OCI-LY7 (cell line): ENCODE data around the gene PPP2R1B. TPM values are rescaled to one million over a fixed set of nuclear protein-coding genes. Genes with fewer than 3 reads are reported as not detected.

ENCODE experiments used
- BruUV-seq: library from RNA; stranded (reverse); fragments of 400-500 nt; replicated peaks from 2 replicates; lab custom pipeline; 2021; lab: Mats Ljungman, UMichigan
- CTCF ChIA-PET: fragments of 300-600 bp; sonication (Branson Sonifier 250); formaldehyde crosslinking; loops from one replicate; lab custom pipeline; 2022; ENCODE audit warnings: antibody characterized with exemption; ENCODE audit not compliant: unreplicated experiment; lab: Charles Lee
- POLR2A ChIA-PET: fragments of 300-600 bp; sonication (Branson Sonifier 250); formaldehyde crosslinking; loops from one replicate; lab custom pipeline; 2022; ENCODE audit warnings: antibody characterized with exemption; lab: Charles Lee
- DNase-seq: peaks from one replicate; pipeline ENCODE4 v3.0.0-alpha.2; 2015; ENCODE audit warnings: low spot score
- H2AFZ ChIP-seq: fragments of 200-600 bp; sonication (generic), shearing (Covaris generic); 2 replicates; pipeline ENCODE4 v1.6.1; 2014; ENCODE audit warnings: mild to moderate bottlenecking, antibody characterized with exemption, low read length, moderate library complexity
- H3K27ac ChIP-seq: fragments of 200-600 bp; sonication (generic); 2 replicates; pipeline ENCODE4 v1.5.1; 2014; ENCODE audit warnings: mixed run types, low read depth, mild to moderate bottlenecking, moderate library complexity, low read length, inconsistent platforms; ENCODE audit not compliant: poor library complexity, severe bottlenecking
- H3K36me3 ChIP-seq: fragments of 200-600 bp; sonication (generic); 2 replicates; pipeline ENCODE4 v1.6.1; 2014; ENCODE audit warnings: mild to moderate bottlenecking, antibody characterized with exemption, low read length, moderate library complexity, mixed read lengths; ENCODE audit not compliant: insufficient read depth
- H3K4me1 ChIP-seq: fragments of 200-600 bp; sonication (generic); 2 replicates; pipeline ENCODE4 v1.5.1; 2014; ENCODE audit warnings: mild to moderate bottlenecking, low read length; ENCODE audit not compliant: insufficient read depth, poor library complexity, severe bottlenecking
- H3K4me2 ChIP-seq: fragments of 200-600 bp; sonication (generic); 2 replicates; pipeline ENCODE4 v1.6.1; 2014; ENCODE audit warnings: mild to moderate bottlenecking, low read length
- H3K4me3 ChIP-seq: fragments of 200-600 bp; sonication (generic); 2 replicates; pipeline ENCODE4 v1.5.1; 2014; ENCODE audit warnings: mild to moderate bottlenecking, low read depth, low read length; ENCODE audit not compliant: poor library complexity, severe bottlenecking
- H3K79me2 ChIP-seq: fragments of 200-600 bp; sonication (generic); 2 replicates; pipeline ENCODE4 v1.6.1; 2016; ENCODE audit warnings: low read depth, mild to moderate bottlenecking, low read length, moderate library complexity, mixed read lengths; ENCODE audit not compliant: insufficient read depth
- H3K9me2 ChIP-seq: fragments of 200-600 bp; sonication (generic); 2 replicates; pipeline ENCODE4 v1.6.1; 2016; ENCODE audit warnings: mild to moderate bottlenecking, low read length, mixed read lengths; ENCODE audit not compliant: insufficient read depth
- H3K9me3 ChIP-seq: fragments of 200-600 bp; sonication (generic); 2 replicates; pipeline ENCODE4 v1.6.1; 2014; ENCODE audit warnings: mild to moderate bottlenecking, mixed run types, low read length, mixed read lengths
- H4K20me1 ChIP-seq: fragments of 200-600 bp; sonication (generic); 2 replicates; pipeline ENCODE4 v1.6.1; 2014; ENCODE audit warnings: mild to moderate bottlenecking, antibody characterized with exemption, low read length, moderate library complexity, mixed read lengths; ENCODE audit not compliant: insufficient read depth
- CTCF ChIP-seq: fragments of 200-600 bp; sonication (generic); conservative IDR thresholded peaks from 2 replicates; pipeline ENCODE4 v1.5.1; 2014; ENCODE audit warnings: mild to moderate bottlenecking, antibody characterized with exemption, low read length, moderate library complexity, mixed read lengths
- EZH2phosphoT487 ChIP-seq: fragments of 200-600 bp; sonication (generic); IDR thresholded peaks from 2 replicates; pipeline ENCODE4 v1.6.1; 2018; ENCODE audit warnings: low read depth, borderline replicate concordance, mild to moderate bottlenecking, mixed run types, antibody characterized with exemption, low read length, moderate library complexity, mixed read lengths
- intact Hi-C: fragments of 100-400 bp; cut with micrococcal nuclease; formaldehyde crosslinking; loops from one replicate; pipeline ENCODE4 v1.10.0; 2022; ENCODE audit not compliant: unreplicated experiment
- total RNA-seq, 2 experiments: library from RNA; depleted of rRNA in 1 of 2; stranded (reverse); fragments of >200 nt in 1 of 2; shearing (Covaris generic) in 1 of 2; gene quantifications; 2 replicates each; pipeline ENCODE4 v1.2.3, GENCODE V29; 2014 to 2022

Gene PPP2R1B
- total RNA-seq, 2 experiments from 2014 or later, result 50.6 to 84.2 TPM

DNA sequence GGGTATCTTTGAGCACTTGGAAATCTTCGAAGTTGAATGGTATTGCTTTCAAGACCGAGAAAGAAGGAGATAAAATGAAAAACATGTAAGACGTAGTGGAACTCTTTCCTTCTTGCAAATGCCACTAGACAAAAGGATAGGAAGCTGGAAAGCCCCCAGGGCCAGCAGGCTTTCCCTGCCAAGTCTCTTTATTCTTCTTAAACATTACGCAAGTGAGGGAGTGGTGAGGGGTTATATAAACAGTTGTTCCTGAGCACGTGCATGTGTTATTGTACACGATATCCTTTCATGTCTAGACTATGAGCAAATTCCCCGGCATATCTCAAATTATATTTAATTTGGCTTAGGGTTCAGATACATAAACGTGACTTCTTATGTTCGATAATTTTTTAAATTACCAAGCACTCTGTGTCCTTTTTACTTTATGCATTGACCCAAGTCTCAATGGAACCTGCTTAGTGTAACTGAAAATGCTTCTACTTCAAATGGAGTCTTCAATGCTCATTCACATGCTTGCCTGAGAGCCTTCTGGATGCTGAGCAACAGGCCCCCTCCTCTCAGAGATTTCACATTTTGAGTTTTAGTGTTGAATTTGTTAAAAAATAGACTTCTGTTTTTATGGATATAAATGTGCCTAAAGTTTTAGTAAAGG lies 59.0 kb downstream of the PPP2R1B start:
- no peak overlapping the region for H3K4me3 ChIP-seq
- H4K20me1 ChIP-seq, result no peaks in the 10 kb centered on the region
- no peak overlapping the region for H3K27ac ChIP-seq
- H3K36me3 ChIP-seq, result peaks cover 80% of the 10 kb centered on the region
- ChIA-PET POLR2A (interaction anchor here (0.7 to 1.3 kb wide), 2 partner anchors 65 to 86 kb away, joined by 4 to 6 read pairs; no protein-coding TSS in a partner anchor), CTCF (no interaction called here)
- no peaks in the 10 kb centered on the region for H3K4me1 ChIP-seq
- H3K9me3 ChIP-seq, result no peaks in the 10 kb centered on the region
- no peaks in the 10 kb centered on the region for H3K79me2 ChIP-seq
- TF ChIP-seq EZH2phosphoT487, result no peak
- TF ChIP-seq CTCF, result no peak
- H2AFZ ChIP-seq, result no peak overlapping the region
- H3K9me2 ChIP-seq, result no peaks in the 10 kb centered on the region
- DNase-seq, result no peak
- no peak overlapping the region for H3K4me2 ChIP-seq
- BruUV-seq, result no TSS peak
- intact Hi-C loops, result no loop called here

- intact Hi-C loops, result no loop called here
- BruUV-seq, result no TSS peak
- ChIA-PET POLR2A (interaction anchor here (0.6 kb wide), 1 partner anchor 45 kb away, joined by 4 read pairs; no protein-coding TSS in a partner anchor), CTCF (no interaction called here)
- peaks cover 63% of the 10 kb centered on the region for H3K36me3 ChIP-seq
- no peaks in the 10 kb centered on the region for H3K9me3 ChIP-seq
- no peak for TF ChIP-seq CTCF
- no peak for TF ChIP-seq EZH2phosphoT487
- H3K79me2 ChIP-seq, result peaks cover 9% of the 10 kb centered on the region; the same call in 1 of the 2 replicates
- H3K4me1 ChIP-seq, result peaks cover 19% of the 10 kb centered on the region
- no peak overlapping the region for H3K4me3 ChIP-seq
- H4K20me1 ChIP-seq, result no peaks in the 10 kb centered on the region
- no peaks in the 10 kb centered on the region for H3K9me2 ChIP-seq
- no peak overlapping the region for H3K4me2 ChIP-seq
- no peak overlapping the region for H2AFZ ChIP-seq
- H3K27ac ChIP-seq, result no peak overlapping the region
- DNase-seq, result no peak
These were observed 62.6 kb downstream of the PPP2R1B start for GRCh38 chr11:111703576-111703975.

DNA sequence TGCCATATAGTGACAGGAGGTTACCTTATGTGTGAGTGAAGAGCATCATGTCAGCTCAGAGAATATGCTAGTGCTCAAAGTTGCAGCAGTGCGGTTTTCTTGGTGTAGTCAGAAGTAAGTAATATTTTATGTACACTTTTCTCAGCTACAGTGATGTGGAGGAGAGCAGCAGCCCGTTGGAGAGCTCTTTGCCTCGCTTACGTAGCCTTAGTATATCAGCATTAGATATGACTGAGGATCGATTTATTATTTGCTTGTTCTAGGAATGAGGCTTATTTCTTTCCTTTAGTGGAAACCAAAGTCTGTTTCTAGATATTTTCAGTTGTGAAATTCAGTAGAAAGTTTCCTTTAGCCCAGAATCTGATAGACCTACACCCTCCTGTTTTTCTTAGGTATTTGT lies 63.6 kb downstream of the PPP2R1B start:
- no peak for DNase-seq
- Histone ChIP-seq H3K4me3 (no peak overlapping the region), H3K36me3 (peaks cover 61% of the 10 kb centered on the region), H3K79me2 (peaks cover 9% of the 10 kb centered on the region; the same call in 1 of the 2 replicates), H3K4me2 (no peak overlapping the region), H4K20me1 (no peaks in the 10 kb centered on the region), H3K4me1 (peaks cover 29% of the 10 kb centered on the region), H2AFZ (no peak overlapping the region), H3K9me3 (no peaks in the 10 kb centered on the region), H3K27ac (no peak overlapping the region), H3K9me2 (no peaks in the 10 kb centered on the region)
- ChIA-PET POLR2A (interaction anchor here (0.8 kb wide), 1 partner anchor 12 kb away, joined by 3 read pairs; no protein-coding TSS in a partner anchor), CTCF (no interaction called here)
- BruUV-seq, result no TSS peak
- TF ChIP-seq CTCF, result no peak
- TF ChIP-seq EZH2phosphoT487, result no peak
- intact Hi-C loops, result no loop called here
